OCI-LY7 (cell line): Measurements from ENCODE around the gene GNA15.

Experiments used
- CTCF ChIP-seq: fragments of 200-600 bp; sonication (generic); conservative IDR thresholded peaks from 2 replicates; pipeline ENCODE4 v1.5.1; 2014; ENCODE audit warnings: mild to moderate bottlenecking, antibody characterized with exemption, low read length, moderate library complexity, mixed read lengths
- EZH2phosphoT487 ChIP-seq: fragments of 200-600 bp; sonication (generic); IDR thresholded peaks from 2 replicates; pipeline ENCODE4 v1.6.1; 2018; ENCODE audit warnings: low read depth, borderline replicate concordance, mild to moderate bottlenecking, mixed run types, antibody characterized with exemption, low read length, moderate library complexity, mixed read lengths

- TF ChIP-seq CTCF (no peak), EZH2phosphoT487 (no peak)
Measured at GRCh38 chr19:3163943-3164342, 28.1 kb downstream of the GNA15 start.
